GM12878 (cell line): ENCODE measurements around the gene NUTM1. TPM values are rescaled to one million over a fixed set of nuclear protein-coding genes. Genes with fewer than 3 reads are reported as not detected.
"Not testable (repeated sequence)": the region's sequence is repeated elsewhere in the genome, so short reads cannot be mapped to it uniquely, and the experiment has no call there.

Experiments
- ATAC-seq: fragments of 200-7000 bp; cut with Tn5 transposase; 3 replicates; pipeline ENCODE4 v1.9.1; 2020; ENCODE audit warnings: mild to moderate bottlenecking, moderate library complexity
- BruUV-seq: library from RNA; stranded (reverse); fragments of 400-500 nt; replicated peaks from 2 replicates; lab custom pipeline; 2021; lab: Mats Ljungman, UMichigan
- CTCF ChIA-PET: fragments of 300-600 bp; sonication (Branson Sonifier 250); formaldehyde crosslinking; extraction: SDS; loops from one replicate; lab custom pipeline; 2021; ENCODE audit warnings: inconsistent platforms; lab: Yijun Ruan, JAX
- POLR2A ChIA-PET: fragments of 350-600 bp; formaldehyde crosslinking; extraction: SDS; loops from one replicate; lab custom pipeline; 2021; ENCODE audit warnings: inconsistent platforms; lab: Charles Lee
- RAD21 ChIA-PET: fragments of 300-600 bp; sonication (Branson Sonifier 250); formaldehyde crosslinking; loops from one replicate; lab custom pipeline; 2023; ENCODE audit warnings: antibody characterized with exemption; ENCODE audit not compliant: unreplicated experiment; lab: Charles Lee
- SMC1A ChIA-PET: fragments of 300-600 bp; sonication (Branson Sonifier 250); formaldehyde crosslinking; loops from one replicate; lab custom pipeline; 2023; ENCODE audit not compliant: unreplicated experiment, uncharacterized antibody; lab: Charles Lee
- DNase-seq: peaks from one replicate; pipeline ENCODE4 v3.0.0-alpha.2; 2011; ENCODE audit warnings: low read depth, low spot score
- FAIRE-seq: peaks from 3 replicates; lab custom pipeline; 2011; peaks lifted over from hg19 to GRCh38; lab: Jason Lieb, UNC
- H2AFZ ChIP-seq: 2 replicates; pipeline ENCODE4 v1.6.0; 2011; ENCODE audit warnings: low read depth, low read length, control low read depth; ENCODE audit not compliant: control insufficient read depth
- H3K27ac ChIP-seq: 2 replicates; pipeline ENCODE4 v1.5.1; 2011; ENCODE audit warnings: control low read depth; ENCODE audit not compliant: control insufficient read depth, insufficient read depth
- H3K27me3 ChIP-seq, 2 experiments: replicated peaks in 1 of 2; 2 replicates each; pipeline versions ENCODE4 v1.6.0 to v1.6.1; 2011; ENCODE audit warnings: low read length in 1 of 2; ENCODE audit not compliant: control insufficient read depth in 2 of 2, insufficient read depth in 2 of 2
- H3K36me3 ChIP-seq, 2 experiments: 2 replicates each; pipeline ENCODE4 v1.5.1; 2011; ENCODE audit warnings: low read length in 1 of 2; ENCODE audit not compliant: control insufficient read depth in 2 of 2, insufficient read depth in 2 of 2
- H3K4me1 ChIP-seq: 2 replicates; pipeline ENCODE4 v1.6.1; 2011; ENCODE audit warnings: mild to moderate bottlenecking, low read length, moderate library complexity, mixed read lengths; ENCODE audit not compliant: control insufficient read depth, insufficient read depth
- H3K4me2 ChIP-seq: 2 replicates; pipeline ENCODE4 v1.6.0; 2011; ENCODE audit warnings: control low read depth; ENCODE audit not compliant: control insufficient read depth, insufficient read depth
- H3K4me3 ChIP-seq: fragments of 200-600 bp; sonication (generic); 2 replicates; pipeline ENCODE4 v1.5.1; 2016
- H3K79me2 ChIP-seq: 2 replicates; pipeline ENCODE4 v1.6.0; 2011; ENCODE audit warnings: low read length; ENCODE audit not compliant: control insufficient read depth, insufficient read depth
- H3K9ac ChIP-seq: 2 replicates; pipeline ENCODE4 v1.8.0; 2011; ENCODE audit warnings: low read length, control low read depth, mixed read lengths; ENCODE audit not compliant: control insufficient read depth, insufficient read depth
- H3K9me3 ChIP-seq: replicated peaks from 3 replicates; pipeline ENCODE4 v1.5.1; 2011; ENCODE audit warnings: mild to moderate bottlenecking, low read length; ENCODE audit not compliant: control insufficient read depth, insufficient read depth
- H4K20me1 ChIP-seq: 2 replicates; pipeline ENCODE4 v1.6.0; 2011; ENCODE audit not compliant: control insufficient read depth, insufficient read depth
- FOXM1 ChIP-seq: IDR thresholded peaks from 2 replicates; pipeline ENCODE4 v1.6.1; 2012; ENCODE audit warnings: low read depth, mild to moderate bottlenecking, inconsistent platforms, low read length, moderate library complexity
- MLLT1 ChIP-seq: fragments of 450-650 bp; IDR thresholded peaks from 2 replicates; pipeline ENCODE4 v1.6.1; 2016; ENCODE audit warnings: mild to moderate bottlenecking
- YY1 ChIP-seq: IDR thresholded peaks from 2 replicates; pipeline ENCODE4 v1.6.1; 2011; ENCODE audit warnings: low read depth, mild to moderate bottlenecking, low read length
- WGBS: methylation state at CpG from one replicate; pipeline ENCODE4 v1.1.6; 2016; ENCODE audit warnings: low lambda C conversion rate; ENCODE audit not compliant: insufficient replicate concordance, insufficient coverage; ENCODE audit errors: missing lambda C conversion rate; 5-methylcytosine and 5-hydroxymethylcytosine counted together
- in situ Hi-C: fragments of 300-500 bp; cut with MboI; formaldehyde crosslinking; loops from 9 replicates; pipeline ENCODE4 v1.14.3; 2018; ENCODE audit warnings: mixed read lengths
- intact Hi-C: fragments of 100-400 bp; cut with micrococcal nuclease; formaldehyde crosslinking; loops from one replicate; pipeline ENCODE4 v1.14.2; 2022; ENCODE audit not compliant: unreplicated experiment
- polyA plus RNA-seq, 11 experiments: library from polyadenylated mRNA; depleted of rRNA in 4 of 11; unstranded in 6 of 11; stranded (reverse) in 5 of 11; fragments of >200 nt; fragmentation: Nextera tagmentation in 4 of 11; fragmentation: Illumina TruSeq in 1 of 11; extraction: Ambion mirVana in 4 of 11; extraction: Trizol in 1 of 11; gene quantifications; 1 replicate in 1 of 11; 2 replicates in 10 of 11; pipeline versions ENCODE4 v1.2.1 to v1.2.3, GENCODE V29; 2011 to 2016; ENCODE audit warnings: inconsistent platforms in 2 of 11, missing spikeins in 2 of 11, low read depth in 1 of 11
- total RNA-seq, 4 experiments: library from RNA; depleted of rRNA in 3 of 4; stranded (reverse); fragments of >200 nt in 3 of 4; fragmentation: Illumina TruSeq in 1 of 4; extraction: Trizol in 1 of 4; gene quantifications; 2 replicates each; pipeline versions ENCODE4 v1.2.1 to v1.2.3, GENCODE V29; 2013 to 2021

Gene NUTM1
- total and polyA plus RNA-seq, 10 of the 15 experiments (the other 5 are each of a cell fraction or from before 2014, with no cell fraction given), result under 0.01 to 0.05 TPM; not detected in 8

GRCh38 chr15:34342213-34342736 lies 840 bp upstream of the NUTM1 start:
- H4K20me1 ChIP-seq, intact Hi-C loops, H3K36me3 ChIP-seq, FAIRE-seq, in situ Hi-C loops, H3K9me3 ChIP-seq, ATAC-seq, DNase-seq, BruUV-seq, H3K27me3 ChIP-seq, H3K4me1 ChIP-seq: not testable (repeated sequence)
- Histone ChIP-seq H3K79me2 (peaks cover 32% of the 10 kb centered on the region), H3K4me3 (peak overlapping the region; percentile 85), H2AFZ (peak overlapping the region; percentile 95), H3K27ac (peak overlapping the region; percentile 75), H3K4me2 (peak overlapping the region; percentile 87), H3K9ac (peak overlapping the region; percentile 85)
- CTCF ChIA-PET, result interaction anchor here (0.6 to 2.4 kb wide), 20 partner anchors 9 to 245 kb away, joined by 3 to 35 read pairs (median 3); partner anchors contain the start of gene LPCAT4
- SMC1A ChIA-PET, result interaction anchor here (1.0 to 3.3 kb wide), 11 partner anchors 9 to 245 kb away, joined by 3 to 22 read pairs (median 5); partner anchors contain the start of gene LPCAT4
- RAD21 ChIA-PET, result interaction anchor here (0.5 to 2.0 kb wide), 9 partner anchors 9 to 311 kb away, joined by 3 to 37 read pairs (median 5); partner anchors contain the start of gene LPCAT4
- 25% methylated on average over 26 of the region's 26 CpGs for WGBS
- POLR2A ChIA-PET, result interaction anchor here (0.5 to 2.0 kb wide), 5 partner anchors 13 to 118 kb away, joined by 4 to 12 read pairs (median 4); no protein-coding TSS in a partner anchor
- peak; percentile 93 for TF ChIP-seq MLLT1
- TF ChIP-seq YY1, result 0 out of 2 replicates have a peak, but pooled peaks have one; percentile 8
- TF ChIP-seq FOXM1, result 0 out of 2 replicates have a peak, but pooled peaks have one; percentile 6
